B cell (primary cell): Measurements from ENCODE around the gene ENO1.

Source experiments
- CTCF ChIP-seq: fragments of 200-600 bp; IDR thresholded peaks from one replicate; pipeline ENCODE4 v1.8.0; 2022; ENCODE audit warnings: antibody characterized with exemption, mild to moderate bottlenecking
- EZH2 ChIP-seq: IDR thresholded peaks from 2 replicates; pipeline ENCODE4 v1.6.1; 2012; ENCODE audit warnings: borderline replicate concordance, low read depth, mild to moderate bottlenecking, moderate library complexity, low read length; ENCODE audit not compliant: insufficient read depth, poor library complexity, severe bottlenecking

- TF ChIP-seq CTCF: peak; percentile 67
- no peak for TF ChIP-seq EZH2
These were observed 16.0 kb downstream of the ENO1 start for GRCh38 chr1:8862528-8862927.
